MM.1S (cell line): ENCODE results near the gene ANP32B.
"Not testable (repeated sequence)": the region's sequence is repeated elsewhere in the genome, so short reads cannot be mapped to it uniquely, and the experiment has no call there.

Experiments used
- DNase-seq: peaks from one replicate; pipeline ENCODE4 v3.0.0-alpha.2; 2015
- H2AFZ ChIP-seq: fragments of 300-600 bp; sonication (generic); 2 replicates; pipeline ENCODE4 v1.6.0; 2016; ENCODE audit warnings: antibody characterized with exemption, low read length
- H3F3A ChIP-seq: fragments of 300-600 bp; sonication (generic); 2 replicates; pipeline ENCODE4 v1.6.1; 2016; ENCODE audit warnings: mild to moderate bottlenecking, antibody characterized with exemption, low read length, moderate library complexity, mixed read lengths; ENCODE audit not compliant: insufficient read depth
- H3K27ac ChIP-seq: fragments of 300-600 bp; sonication (generic); 2 replicates; pipeline ENCODE4 v1.5.1; 2016; ENCODE audit warnings: mild to moderate bottlenecking, low read length
- H3K27me3 ChIP-seq: fragments of 300-600 bp; sonication (generic); replicated peaks from 2 replicates; pipeline ENCODE4 v1.6.0; 2016; ENCODE audit warnings: low read length; ENCODE audit not compliant: insufficient read depth
- H3K36me3 ChIP-seq: fragments of 300-600 bp; sonication (generic); replicated peaks from 2 replicates; pipeline ENCODE4 v1.6.1; 2016; ENCODE audit warnings: mild to moderate bottlenecking, low read length, mixed read lengths; ENCODE audit not compliant: insufficient read depth
- H3K4me1 ChIP-seq: fragments of 300-600 bp; sonication (generic); 2 replicates; pipeline ENCODE4 v1.6.1; 2016; ENCODE audit warnings: low read length, mixed read lengths
- H3K4me2 ChIP-seq: fragments of 300-600 bp; sonication (generic); 2 replicates; pipeline ENCODE4 v1.6.0; 2016; ENCODE audit warnings: low read depth, low read length
- H3K4me3 ChIP-seq: fragments of 300-600 bp; sonication (generic); 2 replicates; pipeline ENCODE4 v1.5.1; 2016; ENCODE audit warnings: low read length, mixed read lengths
- H3K79me2 ChIP-seq: fragments of 300-600 bp; sonication (generic); 2 replicates; pipeline ENCODE4 v1.6.1; 2016; ENCODE audit warnings: mixed run types, low read length, mixed read lengths
- H3K9ac ChIP-seq: fragments of 300-600 bp; sonication (generic); 2 replicates; pipeline ENCODE4 v1.6.1; 2016; ENCODE audit warnings: low read length, mixed read lengths
- H3K9me2 ChIP-seq: fragments of 300-600 bp; sonication (generic); replicated peaks from 2 replicates; pipeline ENCODE4 v1.6.1; 2016; ENCODE audit warnings: mild to moderate bottlenecking, low read length, mixed read lengths; ENCODE audit not compliant: insufficient read depth
- H3K9me3 ChIP-seq: fragments of 300-600 bp; sonication (generic); replicated peaks from 2 replicates; pipeline ENCODE4 v1.6.1; 2016; ENCODE audit warnings: mild to moderate bottlenecking, low read length, mixed read lengths; ENCODE audit not compliant: insufficient read depth
- H4K20me1 ChIP-seq: fragments of 300-600 bp; sonication (generic); 2 replicates; pipeline ENCODE4 v1.6.1; 2016; ENCODE audit warnings: mild to moderate bottlenecking, low read length, moderate library complexity, mixed read lengths; ENCODE audit not compliant: insufficient read depth
- EZH2 ChIP-seq: fragments of 300-600 bp; sonication (generic); optimal IDR thresholded peaks from 2 replicates; pipeline ENCODE3; 2017; ENCODE audit warnings: low read depth, mild to moderate bottlenecking, antibody characterized with exemption, low read length, mixed read lengths
- EZH2phosphoT487 ChIP-seq: fragments of 300-600 bp; sonication (generic); IDR thresholded peaks from 2 replicates; pipeline ENCODE4 v1.6.1; 2018; ENCODE audit warnings: antibody characterized with exemption, low read length
- TF ChIP-seq, protein P1 (sequence below): fragments of 300-600 bp; sonication (generic); IDR thresholded peaks from 2 replicates; pipeline ENCODE4 v1.5.1; 2016; ENCODE audit warnings: antibody characterized with exemption, low read length, mixed read lengths

Gene ANP32B

DNA sequence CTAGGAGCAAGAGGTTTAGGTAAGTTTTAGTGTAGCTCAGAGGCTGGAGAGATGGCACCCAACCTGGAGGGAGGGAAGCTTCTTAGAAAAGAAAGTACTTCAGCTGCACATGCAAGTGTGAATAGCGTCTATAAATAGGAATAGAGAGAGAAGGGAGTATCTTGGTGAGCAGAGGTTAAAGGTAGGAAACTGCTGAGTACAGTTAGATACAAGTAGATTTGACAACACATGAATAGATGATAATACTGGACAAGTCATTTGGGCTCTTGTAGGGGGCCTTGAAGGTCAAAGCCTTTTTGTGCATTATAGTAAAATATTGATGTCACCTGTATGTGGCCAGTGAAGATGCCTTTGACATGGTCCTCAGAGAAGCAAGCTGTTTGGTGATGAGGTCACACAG is 34.2 kb downstream of the ANP32B start:
- Histone ChIP-seq H3K79me2 (peaks cover 6% of the 10 kb centered on the region; the same call in 1 of the 2 replicates), H3K9me2 (no peaks in the 10 kb centered on the region), H3K4me1 (peaks cover 25% of the 10 kb centered on the region), H3K27me3 (no peaks in the 10 kb centered on the region), H4K20me1 (no peaks in the 10 kb centered on the region), H3K4me2 (peak overlapping the region; percentile 24; the same call in 1 of the 2 replicates), H3K4me3 (no peak overlapping the region), H3K9me3 (no peaks in the 10 kb centered on the region), H3K27ac (peak overlapping the region; percentile 43; the same call in 1 of the 2 replicates), H3K9ac (no peak overlapping the region), H3F3A (peaks cover 22% of the 10 kb centered on the region), H2AFZ (no peak overlapping the region), H3K36me3 (peaks cover 12% of the 10 kb centered on the region; the same call in 1 of the 2 replicates)
- DNase-seq = peak; percentile 57
- TF ChIP-seq EZH2phosphoT487 (no peak), EZH2 (no peak)
- TF ChIP-seq, protein P1, sequence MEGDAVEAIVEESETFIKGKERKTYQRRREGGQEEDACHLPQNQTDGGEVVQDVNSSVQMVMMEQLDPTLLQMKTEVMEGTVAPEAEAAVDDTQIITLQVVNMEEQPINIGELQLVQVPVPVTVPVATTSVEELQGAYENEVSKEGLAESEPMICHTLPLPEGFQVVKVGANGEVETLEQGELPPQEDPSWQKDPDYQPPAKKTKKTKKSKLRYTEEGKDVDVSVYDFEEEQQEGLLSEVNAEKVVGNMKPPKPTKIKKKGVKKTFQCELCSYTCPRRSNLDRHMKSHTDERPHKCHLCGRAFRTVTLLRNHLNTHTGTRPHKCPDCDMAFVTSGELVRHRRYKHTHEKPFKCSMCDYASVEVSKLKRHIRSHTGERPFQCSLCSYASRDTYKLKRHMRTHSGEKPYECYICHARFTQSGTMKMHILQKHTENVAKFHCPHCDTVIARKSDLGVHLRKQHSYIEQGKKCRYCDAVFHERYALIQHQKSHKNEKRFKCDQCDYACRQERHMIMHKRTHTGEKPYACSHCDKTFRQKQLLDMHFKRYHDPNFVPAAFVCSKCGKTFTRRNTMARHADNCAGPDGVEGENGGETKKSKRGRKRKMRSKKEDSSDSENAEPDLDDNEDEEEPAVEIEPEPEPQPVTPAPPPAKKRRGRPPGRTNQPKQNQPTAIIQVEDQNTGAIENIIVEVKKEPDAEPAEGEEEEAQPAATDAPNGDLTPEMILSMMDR = no peak

DNA sequence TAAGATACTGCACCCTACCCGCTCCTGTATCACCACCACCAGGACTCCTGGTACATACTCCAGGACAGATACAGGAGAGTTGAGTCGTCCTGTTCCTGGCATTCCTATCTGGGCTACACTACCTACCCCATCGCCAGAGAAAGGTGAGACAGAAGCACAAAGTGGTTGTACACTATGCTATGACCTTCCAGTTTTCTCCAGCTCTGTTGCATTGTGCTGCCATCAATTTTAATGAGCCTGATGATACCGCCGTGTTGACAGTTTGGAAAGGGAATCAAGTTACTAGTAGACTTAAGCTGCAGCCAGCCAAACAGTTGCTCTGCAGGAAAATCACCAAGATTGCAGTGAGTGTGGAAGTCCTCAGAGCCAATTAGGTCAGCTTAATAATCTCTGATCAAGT is 35.2 kb downstream of the ANP32B start:
- no peak overlapping the region for H2AFZ ChIP-seq
- H3K79me2 ChIP-seq = peaks cover 3% of the 10 kb centered on the region; the same call in 1 of the 2 replicates
- H3K4me2 ChIP-seq = no peak overlapping the region
- no peak for DNase-seq
- TF ChIP-seq EZH2phosphoT487 = no peak
- TF ChIP-seq, protein P1 = no peak
- TF ChIP-seq EZH2 = no peak
- H4K20me1 ChIP-seq = no peaks in the 10 kb centered on the region
- no peak overlapping the region for H3K27ac ChIP-seq
- H3F3A ChIP-seq = peaks cover 22% of the 10 kb centered on the region
- H3K9me3 ChIP-seq = no peaks in the 10 kb centered on the region
- H3K9ac ChIP-seq = no peak overlapping the region
- no peaks in the 10 kb centered on the region for H3K9me2 ChIP-seq
- H3K4me1 ChIP-seq = peaks cover 25% of the 10 kb centered on the region
- H3K4me3 ChIP-seq = no peak overlapping the region
- no peaks in the 10 kb centered on the region for H3K27me3 ChIP-seq
- peaks cover 8% of the 10 kb centered on the region; the same call in 1 of the 2 replicates for H3K36me3 ChIP-seq

DNA sequence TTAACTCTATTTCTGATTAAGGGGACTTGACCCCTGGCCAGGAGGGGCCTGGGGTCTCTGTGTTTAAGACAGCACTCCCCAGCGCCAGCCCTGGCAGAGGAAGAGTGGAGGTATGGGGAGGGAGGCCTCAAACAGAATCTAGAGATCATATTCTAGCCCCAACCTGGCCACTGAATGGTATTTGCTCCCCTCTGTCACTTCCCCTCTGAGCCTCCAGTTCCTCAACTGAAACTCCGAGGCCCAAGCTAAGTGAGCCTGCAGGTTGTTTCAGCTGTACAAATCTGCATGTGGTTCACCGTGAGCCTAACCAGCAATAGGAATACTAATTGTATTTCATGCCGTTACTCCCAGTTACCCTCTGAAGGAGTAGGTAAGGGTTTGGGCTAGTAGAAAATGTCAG is 36.0 kb downstream of the ANP32B start:
- Histone ChIP-seq H3K4me3 (no peak overlapping the region), H3K4me1 (peaks cover 25% of the 10 kb centered on the region), H3K9ac (no peak overlapping the region), H2AFZ (no peak overlapping the region), H3K27ac (no peak overlapping the region), H3K9me3 (no peaks in the 10 kb centered on the region), H3K9me2 (no peaks in the 10 kb centered on the region), H3F3A (peaks cover 22% of the 10 kb centered on the region), H3K36me3 (peaks cover 7% of the 10 kb centered on the region; the same call in 1 of the 2 replicates), H3K27me3 (no peaks in the 10 kb centered on the region), H3K4me2 (no peak overlapping the region), H3K79me2 (peaks cover 3% of the 10 kb centered on the region; the same call in 1 of the 2 replicates), H4K20me1 (no peaks in the 10 kb centered on the region)
- DNase-seq = no peak
- TF ChIP-seq EZH2phosphoT487 (no peak), EZH2 (no peak)
- TF ChIP-seq, protein P1 = no peak

DNA sequence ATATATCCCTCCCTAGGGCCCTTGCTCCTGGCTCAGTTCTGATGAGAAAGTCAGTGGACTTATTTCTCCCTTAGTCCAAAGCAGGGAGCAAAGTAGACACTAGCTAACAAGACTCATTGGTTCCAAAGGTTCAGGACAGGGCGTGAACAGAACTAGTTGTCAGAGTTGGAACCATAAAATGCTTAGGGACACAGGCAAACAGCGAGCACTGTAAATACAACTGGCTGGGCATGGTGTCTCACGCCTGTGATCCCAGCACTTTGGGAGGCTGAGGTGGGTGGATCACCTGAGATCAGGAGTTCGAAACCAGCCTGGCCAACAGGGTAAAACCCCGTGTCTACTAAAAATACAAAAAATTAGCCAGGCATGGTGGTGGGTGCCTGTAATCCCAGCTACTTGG is 36.7 kb downstream of the ANP32B start:
- H3K9me3 ChIP-seq, H3K4me3 ChIP-seq, DNase-seq, H3K9me2 ChIP-seq, H4K20me1 ChIP-seq, H3K79me2 ChIP-seq, H3K36me3 ChIP-seq, H2AFZ ChIP-seq, H3K27me3 ChIP-seq, H3K9ac ChIP-seq, H3K4me2 ChIP-seq, H3K27ac ChIP-seq: not testable (repeated sequence)
- Histone ChIP-seq H3K4me1 (peaks cover 24% of the 10 kb centered on the region), H3F3A (peaks cover 22% of the 10 kb centered on the region)
